Glomerular endothelial cell (primary cell): ENCODE data around the gene MLLT3. TPM values are rescaled to one million over a fixed set of nuclear protein-coding genes. Genes with fewer than 3 reads are reported as not detected.

Experiments used
- DNase-seq: peaks from one replicate; pipeline ENCODE4 v3.0.0-alpha.2; 2011; ENCODE audit warnings: low read depth, low spot score; ENCODE audit errors: extremely low read depth
- total RNA-seq: library from RNA; depleted of rRNA; stranded (reverse); fragments of >200 nt; gene quantifications from 2 replicates; pipeline ENCODE4 v1.2.3, GENCODE V29; 2015

The MLLT3 gene
- total RNA-seq, 1 donor from 2014 or later = 6.5 TPM

- no peak for DNase-seq
Measured at GRCh38 chr9:20518737-20519136, 103.6 kb downstream of the MLLT3 start.

DNA sequence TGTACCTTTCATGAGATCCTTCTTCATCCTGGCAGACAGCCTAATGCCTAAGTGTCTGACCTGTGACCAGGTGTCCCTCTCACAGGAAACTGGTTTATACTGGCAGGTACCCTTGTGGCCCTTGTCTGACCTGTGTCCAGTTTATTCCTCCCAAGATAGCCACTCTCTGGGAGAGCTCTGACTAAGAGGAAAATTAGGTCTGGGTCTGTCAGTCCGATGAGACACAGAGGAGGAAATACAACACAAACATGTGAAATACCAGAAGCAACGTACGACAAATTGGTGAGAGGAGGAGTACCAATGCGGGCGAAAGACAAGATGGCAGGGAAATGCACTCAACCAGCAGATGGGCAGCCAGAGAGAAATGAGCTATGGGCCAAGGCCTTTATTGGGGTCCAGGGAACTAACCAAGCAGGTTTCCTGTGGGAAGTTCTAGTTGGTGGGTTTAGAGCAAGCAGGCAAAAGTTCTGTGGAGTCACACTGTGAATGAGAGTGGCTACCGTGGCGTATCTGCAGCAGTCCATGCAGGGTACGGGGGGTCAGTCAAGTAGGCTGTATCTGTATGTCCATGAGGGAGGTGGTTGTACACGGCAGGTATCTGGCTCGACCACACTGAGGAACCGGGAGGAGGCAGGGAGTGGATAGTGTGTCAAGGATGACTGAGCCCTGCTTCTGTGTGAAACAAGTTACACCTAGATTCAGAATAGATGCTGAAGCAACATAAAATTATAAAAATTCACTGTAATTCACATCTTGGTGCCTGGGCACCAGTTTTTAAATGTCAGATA lies 109.0 kb downstream of the MLLT3 start:
- no peak for DNase-seq

DNA sequence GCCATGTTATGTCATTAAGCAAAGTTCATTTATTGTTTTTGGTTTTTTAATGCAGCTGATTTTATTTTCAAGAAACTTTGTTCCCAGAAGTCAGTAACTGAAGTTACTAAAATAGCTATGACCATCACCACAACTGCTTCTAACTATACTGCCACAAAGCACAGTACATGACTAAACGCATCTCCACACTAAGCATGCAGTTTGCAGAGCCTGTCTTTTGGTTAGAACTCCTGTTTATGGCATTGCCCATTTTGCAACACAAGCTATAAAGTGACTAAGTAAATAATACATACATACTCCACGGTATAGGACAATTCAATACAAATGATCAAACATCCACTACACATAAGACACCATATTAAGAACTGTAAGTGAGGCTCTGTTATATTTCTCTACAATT lies 109.7 kb downstream of the MLLT3 start:
- no peak for DNase-seq

DNA sequence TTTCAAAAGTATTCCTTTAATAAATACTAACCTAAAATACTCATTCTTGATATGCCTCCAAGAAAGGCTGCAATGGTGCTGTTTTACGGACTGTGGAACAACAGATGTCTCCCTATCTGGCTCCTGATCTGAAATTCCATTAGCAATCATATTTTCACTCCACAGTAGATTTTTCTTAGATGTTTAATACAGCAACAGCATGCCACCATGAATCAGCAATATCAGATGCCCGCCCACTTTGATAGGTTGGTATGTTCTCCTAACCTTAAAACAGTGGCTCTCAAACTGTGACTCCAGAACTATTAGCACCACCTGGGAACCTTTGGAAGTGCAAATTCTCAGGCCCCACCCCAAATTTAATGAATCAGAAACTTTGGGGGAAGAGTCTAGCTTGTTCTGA lies 110.2 kb downstream of the MLLT3 start:
- no peak for DNase-seq

DNA sequence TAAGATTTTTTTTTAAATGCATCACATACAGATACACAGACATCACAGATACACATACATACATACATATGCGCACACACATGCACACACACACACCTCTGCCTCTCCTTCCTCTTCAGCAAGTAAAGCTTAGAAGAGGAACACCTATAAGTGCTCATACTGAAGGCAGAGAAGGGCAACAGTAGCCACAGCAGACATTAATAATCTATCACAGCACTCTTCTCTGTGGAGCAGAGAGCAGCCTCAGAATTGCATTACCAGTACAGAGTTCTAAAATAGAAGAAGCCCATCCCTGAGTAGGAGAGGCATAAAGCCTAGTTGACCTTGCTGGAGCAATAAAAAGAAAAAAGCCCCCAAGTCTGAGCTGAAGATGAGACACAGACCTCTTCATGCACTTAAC lies 110.6 kb downstream of the MLLT3 start:
- no peak for DNase-seq

GRCh38 chr9:20509466-20509865 lies 112.8 kb downstream of the MLLT3 start:
- no peak for DNase-seq

DNA sequence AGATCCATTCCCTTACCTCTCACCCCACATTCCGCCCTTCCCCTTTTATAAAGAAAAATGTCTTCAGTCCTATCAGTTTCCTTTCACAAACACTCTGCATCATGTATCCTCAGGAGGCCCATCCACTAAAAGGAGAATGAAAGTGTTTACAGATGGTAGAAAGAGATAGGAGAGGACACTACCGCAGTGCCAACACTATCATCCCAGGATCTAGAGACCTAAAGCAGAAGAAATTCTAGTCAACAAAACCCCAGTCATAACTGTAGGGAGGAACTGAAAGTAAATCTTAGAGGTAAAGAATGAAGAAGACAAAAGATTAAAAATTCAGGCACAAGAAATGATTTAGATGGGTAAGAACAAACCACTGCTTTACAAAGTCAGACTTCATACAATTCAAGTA lies 114.1 kb downstream of the MLLT3 start:
- DNase-seq = no peak

DNA sequence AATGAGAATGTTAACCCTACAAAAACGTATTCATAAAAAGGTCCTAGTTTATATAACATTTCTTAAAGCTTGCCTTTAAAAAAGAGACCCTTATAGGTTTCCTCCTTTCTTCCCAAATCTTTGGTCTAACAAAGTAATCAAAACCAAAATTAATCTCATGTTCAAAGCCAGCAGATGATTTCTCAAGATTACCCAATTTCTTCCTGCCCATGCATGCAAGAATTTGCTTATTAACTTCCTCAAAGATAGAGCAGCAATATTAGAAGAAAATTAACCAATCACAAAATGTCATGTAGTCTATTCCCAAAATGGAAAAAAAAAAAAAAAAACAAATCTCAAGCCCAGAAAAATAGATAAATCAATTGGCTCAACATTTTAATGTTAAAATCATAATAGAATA lies 114.9 kb downstream of the MLLT3 start:
- DNase-seq = no peak

- no peak for DNase-seq
Measured at GRCh38 chr9:20506099-20506900, 116.0 kb downstream of the MLLT3 start.

- DNase-seq = no peak
Measured at GRCh38 chr9:20505574-20505973, 116.7 kb downstream of the MLLT3 start.

DNA sequence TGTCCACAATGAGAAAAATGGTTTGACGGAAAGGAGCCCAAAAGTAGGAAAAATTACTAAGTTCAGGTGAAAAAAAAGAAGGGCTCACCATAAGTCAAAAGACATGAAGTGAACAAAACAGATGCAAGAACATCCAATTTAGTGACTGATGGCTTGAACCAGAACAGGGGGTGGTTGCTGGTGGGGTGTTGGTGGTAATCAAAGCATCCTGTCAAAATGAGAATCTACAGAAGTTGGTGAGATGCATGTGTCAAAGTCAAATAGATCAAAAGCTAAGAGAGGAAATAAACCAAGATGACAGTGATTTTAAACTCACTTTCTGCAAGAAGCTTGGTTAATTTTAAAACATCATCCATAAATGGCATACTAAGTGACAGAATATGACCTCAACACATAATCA lies 117.4 kb downstream of the MLLT3 start:
- DNase-seq = no peak

- no peak for DNase-seq
Measured at GRCh38 chr9:20500101-20500500, 122.2 kb downstream of the MLLT3 start.

- DNase-seq = no peak
Measured at GRCh38 chr9:20499013-20499412, 123.3 kb downstream of the MLLT3 start.

DNA sequence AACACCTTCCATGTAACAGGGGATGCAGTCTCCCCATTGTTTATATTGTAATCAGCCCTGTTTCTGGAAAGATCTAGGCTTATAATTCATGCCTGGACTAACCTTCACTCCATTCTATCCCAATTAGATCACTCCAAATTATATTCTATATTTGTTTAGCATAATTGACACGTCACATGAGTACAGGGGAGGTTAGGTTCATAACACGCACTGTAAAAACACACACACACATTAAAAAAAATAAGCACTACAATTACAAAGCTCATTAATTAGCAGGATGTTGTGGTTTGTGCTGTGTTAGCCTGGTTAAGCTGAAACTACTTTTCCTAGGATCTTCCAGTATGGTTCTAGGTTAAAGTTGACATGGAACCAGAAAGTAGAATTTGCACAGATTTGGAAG lies 126.0 kb downstream of the MLLT3 start:
- DNase-seq = no peak

GRCh38 chr9:20495098-20495497 lies 127.2 kb downstream of the MLLT3 start:
- no peak for DNase-seq

DNA sequence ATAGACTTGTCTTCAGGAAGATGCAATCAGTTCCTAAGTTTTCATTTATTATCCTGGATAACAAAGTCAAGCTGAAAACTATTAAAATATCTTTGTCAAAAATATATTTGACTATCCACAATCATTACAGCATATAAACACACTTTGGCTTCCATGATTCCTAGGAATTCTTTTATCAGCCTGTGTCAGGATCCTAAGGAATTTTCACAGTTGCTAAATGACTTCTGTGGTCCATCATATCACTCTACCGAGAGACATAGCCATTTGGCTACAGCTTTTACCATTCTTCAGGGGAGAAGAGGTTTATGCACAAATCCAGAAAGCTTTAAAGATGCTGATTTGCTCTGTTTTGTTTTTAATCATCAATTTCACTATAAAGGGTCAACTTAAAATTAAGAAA lies 128.3 kb downstream of the MLLT3 start:
- no peak for DNase-seq

DNA sequence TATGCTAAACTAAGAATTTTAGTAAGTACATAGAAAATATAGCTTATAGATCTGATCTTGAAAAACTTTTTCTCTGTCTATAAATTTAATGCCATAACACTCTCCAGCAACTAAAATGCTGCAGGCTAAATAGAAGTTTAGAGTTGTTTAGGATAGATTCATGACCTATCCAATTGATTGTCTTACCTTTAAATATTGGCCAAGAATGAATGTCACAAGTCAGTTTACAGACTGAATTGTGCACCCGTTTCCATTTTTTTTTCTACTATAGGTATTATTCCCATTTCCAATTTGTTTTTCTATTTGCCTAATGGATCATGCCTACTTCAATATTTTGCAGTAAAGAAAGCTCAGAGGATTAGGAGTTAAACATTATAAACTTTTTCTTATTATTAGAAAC lies 129.5 kb downstream of the MLLT3 start:
- DNase-seq = no peak

GRCh38 chr9:20491612-20492011 lies 130.7 kb downstream of the MLLT3 start:
- no peak for DNase-seq

GRCh38 chr9:20490246-20490834 lies 132.0 kb downstream of the MLLT3 start:
- no peak for DNase-seq

- DNase-seq = no peak
Measured at GRCh38 chr9:20488691-20489090, 133.6 kb downstream of the MLLT3 start.

- DNase-seq = no peak
Measured at GRCh38 chr9:20486552-20486951, 135.7 kb downstream of the MLLT3 start.

GRCh38 chr9:20481437-20481836 lies 140.9 kb downstream of the MLLT3 start:
- no peak for DNase-seq
